Upper lobe of right lung (tissue), 1 donor: ENCODE measurements around the gene MARCHF11. TPM values are rescaled to one million over a fixed set of nuclear protein-coding genes. Genes with fewer than 3 reads are reported as not detected.

Experiments
- ATAC-seq: fragments of 200-7000 bp; cut with Tn5 transposase; one replicate; pipeline ENCODE4 v1.9.1; 2020; ENCODE audit warnings: mild to moderate bottlenecking, moderate library complexity
- DNase-seq: peaks from one replicate; pipeline ENCODE4 v3.0.0-alpha.2; 2020
- H3K27ac ChIP-seq: fragments of 200-600 bp; one replicate; pipeline ENCODE4 v1.8.0; 2022
- H3K27me3 ChIP-seq: fragments of 200-600 bp; one replicate; pipeline ENCODE4 v1.8.0; 2022; ENCODE audit warnings: mild to moderate bottlenecking
- H3K36me3 ChIP-seq: fragments of 200-600 bp; one replicate; pipeline ENCODE4 v1.8.0; 2022
- H3K4me1 ChIP-seq: fragments of 200-600 bp; one replicate; pipeline ENCODE4 v1.8.0; 2022
- H3K4me3 ChIP-seq: fragments of 200-600 bp; one replicate; pipeline ENCODE4 v1.8.0; 2022; ENCODE audit warnings: mild to moderate bottlenecking
- H3K9me3 ChIP-seq: fragments of 200-600 bp; one replicate; pipeline ENCODE4 v1.8.0; 2022
- CTCF ChIP-seq: fragments of 200-600 bp; IDR thresholded peaks from one replicate; pipeline ENCODE4 v1.8.0; 2022; ENCODE audit warnings: antibody characterized with exemption
- intact Hi-C: fragments of 100-400 bp; cut with DNase I; formaldehyde crosslinking; loops from one replicate; pipeline ENCODE4 v1.11.0; 2022
- total RNA-seq: library from RNA; stranded (reverse); fragmentation: NEBNext Ultra II Directional; extraction: Animal tissue kit (Norgen Biotek cat#: 25700); gene quantifications from one replicate; pipeline ENCODE4 v1.2.1, GENCODE V29; 2021
- donor health status: DM: no; HTN: yes; CAD: no; lungs with severe emphysema.

Gene MARCHF11
- total RNA-seq, 1 donor from 2014 or later = not detected

- no peaks in the 10 kb centered on the region for H3K27me3 ChIP-seq
- no peak for TF ChIP-seq CTCF
- no peak for ATAC-seq
- no peaks in the 10 kb centered on the region for H3K36me3 ChIP-seq
- no peak overlapping the region for H3K27ac ChIP-seq
- H3K4me1 ChIP-seq = no peaks in the 10 kb centered on the region
- DNase-seq = no peak
- no peak overlapping the region for H3K4me3 ChIP-seq
- H3K9me3 ChIP-seq = no peaks in the 10 kb centered on the region
- intact Hi-C loops = no loop called here
These were observed 38.6 kb downstream of the MARCHF11 start for GRCh38 chr5:16140944-16141343.

GRCh38 chr5:16140417-16140816, 39.2 kb downstream of the MARCHF11 start:
- no peak overlapping the region for H3K27ac ChIP-seq
- DNase-seq = no peak

GRCh38 chr5:16137177-16137576, 42.4 kb downstream of the MARCHF11 start:
- intact Hi-C loops = no loop called here
- Histone ChIP-seq H3K36me3 (no peaks in the 10 kb centered on the region), H3K27me3 (no peaks in the 10 kb centered on the region), H3K27ac (no peak overlapping the region), H3K4me3 (no peak overlapping the region), H3K9me3 (no peaks in the 10 kb centered on the region), H3K4me1 (no peaks in the 10 kb centered on the region)
- DNase-seq = no peak
- no peak for ATAC-seq
- no peak for TF ChIP-seq CTCF

More at GRCh38 chr5:16140417-16140816, 39.2 kb downstream of the MARCHF11 start:
- Histone ChIP-seq H3K4me3 (no peak overlapping the region), H3K4me1 (no peaks in the 10 kb centered on the region), H3K36me3 (no peaks in the 10 kb centered on the region), H3K9me3 (no peaks in the 10 kb centered on the region), H3K27me3 (no peaks in the 10 kb centered on the region)
- TF ChIP-seq CTCF = no peak
- intact Hi-C loops = no loop called here
- no peak for ATAC-seq

GRCh38 chr5:16135506-16135905, 44.1 kb downstream of the MARCHF11 start:
- Histone ChIP-seq H3K36me3 (no peaks in the 10 kb centered on the region), H3K27ac (no peak overlapping the region), H3K27me3 (no peaks in the 10 kb centered on the region), H3K4me1 (no peaks in the 10 kb centered on the region), H3K4me3 (no peak overlapping the region), H3K9me3 (no peaks in the 10 kb centered on the region)
- intact Hi-C loops = no loop called here
- no peak for TF ChIP-seq CTCF
- DNase-seq = no peak
- ATAC-seq = no peak

GRCh38 chr5:16135003-16135402, 44.6 kb downstream of the MARCHF11 start:
- Histone ChIP-seq H3K27ac (no peak overlapping the region), H3K36me3 (no peaks in the 10 kb centered on the region), H3K27me3 (no peaks in the 10 kb centered on the region), H3K4me3 (no peak overlapping the region), H3K4me1 (no peaks in the 10 kb centered on the region), H3K9me3 (no peaks in the 10 kb centered on the region)
- ATAC-seq = no peak
- DNase-seq = no peak
- intact Hi-C loops = no loop called here
- no peak for TF ChIP-seq CTCF

GRCh38 chr5:16134204-16134603, 45.4 kb downstream of the MARCHF11 start:
- no peaks in the 10 kb centered on the region for H3K36me3 ChIP-seq
- intact Hi-C loops = no loop called here
- no peak overlapping the region for H3K27ac ChIP-seq
- no peak for TF ChIP-seq CTCF
- H3K9me3 ChIP-seq = no peaks in the 10 kb centered on the region
- DNase-seq = no peak
- no peak for ATAC-seq
- H3K4me3 ChIP-seq = no peak overlapping the region
- H3K27me3 ChIP-seq = no peaks in the 10 kb centered on the region
- no peaks in the 10 kb centered on the region for H3K4me1 ChIP-seq
